HG03097 (cell line): ENCODE data around the gene CRPPA.
"Not testable (repeated sequence)": the region's sequence is repeated elsewhere in the genome, so short reads cannot be mapped to it uniquely, and the experiment has no call there.

ENCODE experiments used
- ATAC-seq: cut with Tn5 transposase; IDR thresholded peaks from one replicate; pipeline ENCODE4 v1.9.1; 2021; ENCODE audit not compliant: unreplicated experiment, low FRiP score

CRPPA gene

GRCh38 chr7:16398146-16399017 lies 23.0 kb downstream of the CRPPA start:
- no peak for ATAC-seq

GRCh38 chr7:16397501-16398145 lies 23.7 kb downstream of the CRPPA start:
- no peak for ATAC-seq

GRCh38 chr7:16396766-16397500 lies 24.4 kb downstream of the CRPPA start:
- ATAC-seq, result no peak

GRCh38 chr7:16395121-16395520 lies 26.2 kb downstream of the CRPPA start:
- ATAC-seq, result no peak

GRCh38 chr7:16393862-16394422 lies 27.4 kb downstream of the CRPPA start:
- ATAC-seq, result no peak

GRCh38 chr7:16392990-16393523 lies 28.3 kb downstream of the CRPPA start:
- no peak for ATAC-seq

- not testable (repeated sequence) for ATAC-seq
These were observed 37.6 kb downstream of the CRPPA start for GRCh38 chr7:16383786-16384185.

GRCh38 chr7:16383103-16383502 lies 38.2 kb downstream of the CRPPA start:
- ATAC-seq, result not testable (repeated sequence)
